HEK293T (cell line): ENCODE results near the gene NAV2.
A peak's percentile ranks its signal among the peaks of the same experiment; 100 is the strongest.

Experiments used
- CTCF ChIA-PET: fragments of 350-600 bp; formaldehyde crosslinking; extraction: SDS; loops from one replicate; lab custom pipeline; 2021; ENCODE audit warnings: antibody characterized with exemption, inconsistent platforms; lab: Yijun Ruan, JAX
- POLR2A ChIA-PET: fragments of 350-600 bp; formaldehyde crosslinking; extraction: SDS; loops from one replicate; lab custom pipeline; 2020; ENCODE audit warnings: antibody characterized with exemption, inconsistent platforms; lab: Yijun Ruan, JAX
- DNase-seq: peaks from one replicate; pipeline ENCODE4 v3.0.0; 2012; ENCODE audit warnings: mixed read lengths; ENCODE audit errors: extremely low spot score
- ARNT ChIP-seq: fragments of 450-650 bp; IDR thresholded peaks from 2 replicates; pipeline ENCODE4 v1.6.1; 2017; ENCODE audit warnings: mild to moderate bottlenecking
- BHLHE40 ChIP-seq: fragments of 450-650 bp; IDR thresholded peaks from 2 replicates; pipeline ENCODE4 v1.6.1; 2016; ENCODE audit warnings: mild to moderate bottlenecking, moderate library complexity, borderline replicate concordance
- CTBP1 ChIP-seq: fragments of 450-650 bp; IDR thresholded peaks from 2 replicates; pipeline ENCODE4 v1.6.1; 2016; ENCODE audit warnings: borderline replicate concordance
- ELF4 ChIP-seq: fragments of 450-650 bp; IDR thresholded peaks from 2 replicates; pipeline ENCODE4 v1.6.1; 2017; ENCODE audit warnings: antibody characterized with exemption
- FOXA1 ChIP-seq: fragments of 450-650 bp; IDR thresholded peaks from 2 replicates; pipeline ENCODE4 v1.6.1; 2016; ENCODE audit warnings: mild to moderate bottlenecking
- FOXK2 ChIP-seq: fragments of 450-650 bp; IDR thresholded peaks from 2 replicates; pipeline ENCODE4 v1.6.1; 2016; ENCODE audit warnings: mild to moderate bottlenecking
- FOXM1 ChIP-seq: fragments of 450-650 bp; IDR thresholded peaks from 2 replicates; pipeline ENCODE4 v1.6.1; 2017; ENCODE audit warnings: mild to moderate bottlenecking, borderline replicate concordance
- HDGF ChIP-seq: fragments of 450-650 bp; IDR thresholded peaks from 2 replicates; pipeline ENCODE4 v1.6.1; 2017; ENCODE audit warnings: antibody characterized with exemption, borderline replicate concordance
- L3MBTL2 ChIP-seq: fragments of 450-650 bp; conservative IDR thresholded peaks from 2 replicates; pipeline ENCODE4 v1.6.1; 2016; ENCODE audit warnings: mild to moderate bottlenecking
- LEF1 ChIP-seq: fragments of 450-650 bp; IDR thresholded peaks from 2 replicates; pipeline ENCODE4 v1.6.1; 2017; ENCODE audit warnings: mild to moderate bottlenecking, borderline replicate concordance
- NFRKB ChIP-seq: fragments of 450-650 bp; IDR thresholded peaks from 2 replicates; pipeline ENCODE4 v1.6.1; 2016; ENCODE audit warnings: mild to moderate bottlenecking, moderate library complexity
- SP1 ChIP-seq: fragments of 450-650 bp; IDR thresholded peaks from 2 replicates; pipeline ENCODE4 v1.6.1; 2017
- SUZ12 ChIP-seq: fragments of 450-650 bp; IDR thresholded peaks from 2 replicates; pipeline ENCODE4 v1.6.1; 2016; ENCODE audit warnings: mild to moderate bottlenecking
- TARDBP ChIP-seq: fragments of 450-650 bp; IDR thresholded peaks from 2 replicates; pipeline ENCODE4 v1.6.1; 2016
- ZNF384 ChIP-seq: fragments of 450-650 bp; IDR thresholded peaks from 2 replicates; pipeline ENCODE4 v1.6.1; 2016
- TF ChIP-seq, protein P1 (sequence below): fragments of 450-650 bp; IDR thresholded peaks from 2 replicates; pipeline ENCODE4 v1.6.1; 2016

NAV2 gene

GRCh38 chr11:20129665-20130064 lies 417.0 kb downstream of the NAV2 start:
- DNase-seq: no peak
- POLR2A ChIA-PET: no interaction called here
- CTCF ChIA-PET: interaction anchor here (0.6 to 3.5 kb wide), 3 partner anchors 173 to 223 kb away, joined by 4 to 11 read pairs (median 4); no protein-coding TSS in a partner anchor
- TF ChIP-seq FOXA1: no peak
- no peak for TF ChIP-seq SP1
- TF ChIP-seq, protein P1, sequence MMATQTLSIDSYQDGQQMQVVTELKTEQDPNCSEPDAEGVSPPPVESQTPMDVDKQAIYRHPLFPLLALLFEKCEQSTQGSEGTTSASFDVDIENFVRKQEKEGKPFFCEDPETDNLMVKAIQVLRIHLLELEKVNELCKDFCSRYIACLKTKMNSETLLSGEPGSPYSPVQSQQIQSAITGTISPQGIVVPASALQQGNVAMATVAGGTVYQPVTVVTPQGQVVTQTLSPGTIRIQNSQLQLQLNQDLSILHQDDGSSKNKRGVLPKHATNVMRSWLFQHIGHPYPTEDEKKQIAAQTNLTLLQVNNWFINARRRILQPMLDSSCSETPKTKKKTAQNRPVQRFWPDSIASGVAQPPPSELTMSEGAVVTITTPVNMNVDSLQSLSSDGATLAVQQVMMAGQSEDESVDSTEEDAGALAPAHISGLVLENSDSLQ: no peak

DNA sequence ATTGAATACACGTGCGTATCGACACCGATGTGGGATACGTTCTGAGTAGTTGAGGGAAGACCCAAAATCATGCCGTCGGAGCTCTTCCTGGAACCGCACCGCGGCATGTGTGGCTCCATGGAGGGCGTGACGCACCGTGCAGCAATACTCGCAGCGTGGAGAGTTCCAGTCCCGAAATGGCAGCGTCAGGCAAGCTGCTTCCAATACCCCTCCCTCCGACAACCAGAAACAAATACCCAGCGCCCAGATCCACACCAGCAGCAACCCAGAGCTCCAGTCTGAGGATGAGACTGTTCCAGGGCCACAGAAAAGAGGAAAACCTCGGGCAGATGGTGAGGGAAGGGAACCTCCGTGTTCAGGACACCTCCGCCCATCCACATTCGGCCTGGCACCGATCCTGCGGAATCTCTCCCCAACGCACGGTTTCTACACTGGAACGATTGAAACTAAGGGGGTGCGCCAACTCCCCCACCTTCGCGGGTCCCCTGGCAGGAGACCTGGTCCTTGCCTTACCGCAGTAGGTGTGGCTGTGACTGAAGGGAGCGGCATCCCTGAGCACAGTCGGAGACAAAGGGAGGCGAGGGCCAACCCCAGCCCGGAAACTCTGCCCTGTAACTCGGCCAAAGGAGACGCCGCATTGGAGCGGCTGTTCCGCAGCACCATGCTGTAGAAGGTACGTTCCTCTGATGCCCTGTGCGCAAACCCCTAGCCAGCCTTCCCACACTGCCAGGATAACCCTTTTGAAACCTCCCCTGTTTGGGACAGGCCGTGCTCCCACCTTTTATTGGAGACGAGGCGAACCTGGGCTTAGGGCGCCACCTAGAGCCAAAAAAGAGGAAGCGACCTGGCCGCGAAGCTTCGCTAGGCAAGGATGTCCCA lies 419.4 kb downstream of the NAV2 start:
- ChIA-PET POLR2A (no interaction called here), CTCF (interaction anchor here (0.6 to 1.7 kb wide), 21 partner anchors 8 to 572 kb away, joined by 3 to 8 read pairs (median 3); no protein-coding TSS in a partner anchor)
- DNase-seq: peak; percentile 68
- TF ChIP-seq HDGF (no peak), BHLHE40 (no peak), FOXK2 (no peak), NFRKB (no peak), SP1 (no peak), FOXA1 (no peak), SUZ12 (no peak), ZNF384 (no peak), TARDBP (no peak), L3MBTL2 (no peak), LEF1 (no peak), CTBP1 (no peak), FOXM1 (no peak), ELF4 (no peak), ARNT (no peak)
- TF ChIP-seq, protein P1: no peak

GRCh38 chr11:20132667-20133039 lies 420.0 kb downstream of the NAV2 start:
- ChIA-PET POLR2A (no interaction called here), CTCF (interaction anchor here (0.7 to 1.7 kb wide), 20 partner anchors 8 to 572 kb away, joined by 3 to 8 read pairs (median 3); no protein-coding TSS in a partner anchor)
- TF ChIP-seq FOXK2 (no peak), L3MBTL2 (no peak), FOXA1 (no peak), FOXM1 (no peak), BHLHE40 (no peak), CTBP1 (no peak), SUZ12 (no peak), ARNT (no peak), NFRKB (no peak), HDGF (no peak), ELF4 (no peak), TARDBP (no peak), ZNF384 (no peak), SP1 (no peak), LEF1 (no peak)
- TF ChIP-seq, protein P1: no peak
- DNase-seq: no peak

GRCh38 chr11:20134991-20135736 lies 422.5 kb downstream of the NAV2 start:
- no peak for TF ChIP-seq FOXK2
- TF ChIP-seq, protein P1: peak; percentile 10; the same call in 1 of the 2 replicates
- ChIA-PET POLR2A (no interaction called here), CTCF (no interaction called here)
- DNase-seq: no peak

GRCh38 chr11:20137637-20138036 lies 425.0 kb downstream of the NAV2 start:
- TF ChIP-seq L3MBTL2 (no peak), HDGF (no peak), ELF4 (no peak)
- ChIA-PET CTCF (interaction anchor here (0.7 kb wide), 1 partner anchor 9 kb away, joined by 4 read pairs; no protein-coding TSS in a partner anchor), POLR2A (no interaction called here)
- DNase-seq: no peak

DNA sequence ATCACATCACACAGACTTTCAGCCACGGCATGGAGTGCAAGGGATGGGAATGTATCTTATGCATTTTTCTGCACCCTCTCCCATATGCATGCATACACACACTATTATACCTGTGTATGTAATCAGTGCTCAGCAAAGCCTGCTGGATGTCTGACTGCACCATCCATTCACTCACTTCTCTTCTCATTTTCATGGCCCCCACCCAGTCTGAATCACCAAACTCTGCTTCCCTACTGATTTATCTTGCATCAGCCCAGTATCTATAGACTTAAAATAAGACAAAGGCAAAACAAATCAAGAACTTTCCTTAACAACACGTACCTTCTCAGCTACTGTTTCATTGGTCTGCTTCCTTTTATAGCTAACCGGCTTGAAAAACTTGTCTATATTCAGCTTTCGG lies 426.1 kb downstream of the NAV2 start:
- no peak for DNase-seq
- no peak for TF ChIP-seq SP1
- TF ChIP-seq TARDBP: no peak
- TF ChIP-seq NFRKB: no peak
- TF ChIP-seq, protein P1: no peak
- TF ChIP-seq ELF4: no peak
- no peak for TF ChIP-seq L3MBTL2
- no peak for TF ChIP-seq CTBP1
- no peak for TF ChIP-seq FOXK2
- no peak for TF ChIP-seq HDGF
- no peak for TF ChIP-seq LEF1
- no peak for TF ChIP-seq FOXM1
- no peak for TF ChIP-seq FOXA1
- TF ChIP-seq ZNF384: no peak
- no peak for TF ChIP-seq SUZ12
- TF ChIP-seq BHLHE40: no peak
- TF ChIP-seq ARNT: no peak
- ChIA-PET CTCF (no interaction called here), POLR2A (no interaction called here)
